ENCODE data around the gene PRSS8.
"Not testable (repeated sequence)": the region's sequence is repeated elsewhere in the genome, so short reads cannot be mapped to it uniquely, and the experiment has no call there.

The PRSS8 gene

DNA sequence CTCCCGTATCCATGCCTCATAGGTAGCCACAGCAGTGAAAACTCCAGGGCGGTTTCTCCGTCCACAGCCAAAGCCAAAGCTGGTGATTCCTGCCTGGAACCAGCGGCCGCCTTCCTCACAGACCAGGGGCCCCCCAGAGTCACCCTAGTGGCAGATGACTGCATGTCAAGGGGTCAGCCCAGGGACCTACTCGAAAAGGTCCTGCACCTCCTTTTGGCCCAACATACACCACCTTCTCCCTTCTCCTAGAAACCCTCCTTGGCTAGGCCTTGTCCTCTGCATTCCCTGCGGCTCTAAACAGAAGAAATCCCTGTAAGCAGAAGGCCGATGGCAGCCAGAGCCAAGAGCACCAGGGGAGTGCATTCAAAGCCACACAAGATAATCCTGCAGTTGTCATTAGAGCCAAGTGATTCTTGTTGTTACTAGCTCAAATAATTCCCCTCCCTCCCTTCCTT lies 8.2 kb upstream of the PRSS8 start:
- no peak for DNase-seq

DNA sequence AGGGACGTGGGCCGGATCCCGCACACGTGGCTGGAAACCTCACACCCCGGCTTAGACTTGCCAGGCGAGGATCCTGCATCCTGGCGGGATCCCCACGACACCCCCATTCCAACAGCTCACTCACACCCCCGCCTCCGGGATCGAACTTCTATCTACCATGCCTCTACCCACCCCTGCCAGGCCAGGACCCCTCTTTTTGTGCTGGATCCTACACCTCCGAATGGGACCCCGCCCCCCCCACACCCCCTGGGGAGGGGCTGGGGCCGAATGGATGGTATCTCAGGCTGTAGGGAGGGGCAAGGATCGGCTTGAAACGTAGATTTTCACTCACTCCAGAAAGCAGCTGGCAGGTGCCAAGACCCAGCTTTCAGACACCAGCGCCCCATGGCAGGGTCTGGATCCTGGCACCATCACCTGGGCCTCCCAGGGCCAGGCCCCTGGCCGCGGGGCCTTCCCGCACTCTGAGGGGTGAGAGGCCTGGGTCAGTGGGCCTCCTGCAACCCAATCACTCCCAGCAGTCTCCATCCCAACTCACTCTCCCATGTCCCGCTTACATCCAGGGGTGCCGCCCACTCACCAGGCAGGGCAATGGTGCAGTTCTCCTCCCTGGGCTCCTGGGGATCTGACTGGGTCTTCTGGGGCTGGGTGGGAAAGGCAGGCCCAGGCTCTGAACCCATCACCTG lies 7.6 kb upstream of the PRSS8 start:
- no peak for DNase-seq

DNA sequence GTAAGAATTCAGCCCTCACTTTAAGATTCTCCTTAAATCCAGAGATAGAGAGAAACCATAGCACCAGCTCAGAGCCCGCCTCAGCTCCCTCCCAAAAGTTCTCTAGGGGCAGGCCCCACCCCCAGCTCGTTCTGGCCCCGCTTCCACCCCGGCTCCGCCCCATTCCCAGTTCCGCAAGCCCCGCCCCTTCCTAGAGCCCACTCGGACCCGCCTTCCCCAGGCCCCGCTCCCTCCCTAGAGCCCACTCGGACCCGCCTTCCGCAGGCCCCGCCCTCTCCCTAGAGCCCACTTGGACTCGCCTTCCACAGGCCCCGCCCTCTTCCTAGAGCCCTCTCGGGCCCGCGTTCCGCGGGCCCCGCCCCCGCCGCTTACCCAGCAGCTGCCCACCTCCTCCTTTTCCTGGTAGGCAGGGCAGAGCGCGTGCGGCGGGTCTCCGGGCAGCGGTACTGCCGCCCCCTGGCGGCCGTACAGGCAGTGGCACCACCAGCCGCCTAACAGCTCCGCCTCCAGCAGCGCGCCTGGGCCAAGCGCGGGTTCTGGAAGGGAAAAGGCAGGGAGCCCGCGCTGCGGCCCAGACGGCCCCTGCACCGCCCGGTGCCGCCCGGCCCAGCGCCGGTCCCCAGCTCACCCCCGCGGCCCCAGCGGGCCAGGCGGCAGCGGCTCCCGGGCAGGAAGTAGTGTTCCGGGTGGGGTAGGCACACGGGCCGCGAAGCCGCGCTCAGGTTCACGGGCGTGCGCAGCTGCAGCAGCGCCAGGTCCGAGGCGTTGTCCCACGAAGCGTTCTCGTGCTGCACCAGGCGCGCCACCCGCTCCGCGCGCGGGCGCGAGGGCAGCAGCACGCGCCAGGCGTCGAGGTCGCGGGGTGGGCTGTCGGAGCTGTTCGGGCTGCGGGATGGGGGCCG lies 6.8 kb upstream of the PRSS8 start:
- DNase-seq = peak; percentile 91

DNA sequence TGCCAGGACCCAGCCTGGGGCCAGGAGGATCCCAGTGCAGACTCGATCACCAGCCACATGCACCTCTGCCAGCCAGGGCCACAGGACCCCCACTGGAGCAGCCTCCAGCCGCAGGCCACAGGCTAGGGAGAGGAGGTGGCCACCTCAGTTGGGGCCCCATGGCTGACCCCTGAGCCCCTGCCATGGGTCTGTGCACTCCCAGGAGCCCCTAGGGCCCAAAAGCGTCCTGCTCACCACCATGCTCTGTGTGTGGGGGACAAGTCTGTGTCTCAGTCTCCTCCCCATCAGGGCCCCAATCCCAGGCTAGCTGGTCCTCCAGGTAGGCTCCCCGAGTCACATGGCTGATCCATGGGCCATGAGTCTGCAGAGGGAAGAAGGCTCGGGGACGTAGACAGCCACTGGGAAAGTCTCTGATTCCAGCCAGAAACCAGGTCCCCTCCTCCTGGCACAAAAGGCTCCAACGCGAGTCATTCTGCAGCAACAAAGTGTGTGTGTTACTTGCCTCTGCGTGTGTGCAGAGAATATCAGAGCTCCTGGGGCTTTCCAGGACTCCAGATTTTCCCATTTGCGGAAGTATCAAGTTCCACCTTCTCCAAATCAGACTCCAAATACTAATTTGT lies 6.1 kb upstream of the PRSS8 start:
- no peak for DNase-seq

DNA sequence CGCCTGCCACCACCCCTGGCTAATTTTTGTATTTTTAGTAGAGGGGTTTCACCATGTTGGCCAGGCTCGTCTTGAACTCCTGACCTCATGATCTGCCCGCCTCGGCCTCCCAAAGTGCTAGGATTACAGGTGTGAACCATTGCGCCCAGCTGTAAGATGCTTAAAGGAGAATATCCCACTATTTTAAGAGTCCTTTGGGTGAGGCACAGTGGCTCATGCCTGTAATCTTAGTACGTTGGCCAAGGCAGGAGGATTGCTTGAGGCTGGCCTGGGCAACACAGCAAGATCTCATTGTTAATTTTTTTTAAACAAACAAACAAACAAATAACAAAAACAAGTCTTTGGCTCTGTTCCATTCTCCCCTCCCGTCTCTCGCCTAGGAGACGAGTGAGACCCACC lies 5.5 kb upstream of the PRSS8 start:
- DNase-seq = not testable (repeated sequence)

DNA sequence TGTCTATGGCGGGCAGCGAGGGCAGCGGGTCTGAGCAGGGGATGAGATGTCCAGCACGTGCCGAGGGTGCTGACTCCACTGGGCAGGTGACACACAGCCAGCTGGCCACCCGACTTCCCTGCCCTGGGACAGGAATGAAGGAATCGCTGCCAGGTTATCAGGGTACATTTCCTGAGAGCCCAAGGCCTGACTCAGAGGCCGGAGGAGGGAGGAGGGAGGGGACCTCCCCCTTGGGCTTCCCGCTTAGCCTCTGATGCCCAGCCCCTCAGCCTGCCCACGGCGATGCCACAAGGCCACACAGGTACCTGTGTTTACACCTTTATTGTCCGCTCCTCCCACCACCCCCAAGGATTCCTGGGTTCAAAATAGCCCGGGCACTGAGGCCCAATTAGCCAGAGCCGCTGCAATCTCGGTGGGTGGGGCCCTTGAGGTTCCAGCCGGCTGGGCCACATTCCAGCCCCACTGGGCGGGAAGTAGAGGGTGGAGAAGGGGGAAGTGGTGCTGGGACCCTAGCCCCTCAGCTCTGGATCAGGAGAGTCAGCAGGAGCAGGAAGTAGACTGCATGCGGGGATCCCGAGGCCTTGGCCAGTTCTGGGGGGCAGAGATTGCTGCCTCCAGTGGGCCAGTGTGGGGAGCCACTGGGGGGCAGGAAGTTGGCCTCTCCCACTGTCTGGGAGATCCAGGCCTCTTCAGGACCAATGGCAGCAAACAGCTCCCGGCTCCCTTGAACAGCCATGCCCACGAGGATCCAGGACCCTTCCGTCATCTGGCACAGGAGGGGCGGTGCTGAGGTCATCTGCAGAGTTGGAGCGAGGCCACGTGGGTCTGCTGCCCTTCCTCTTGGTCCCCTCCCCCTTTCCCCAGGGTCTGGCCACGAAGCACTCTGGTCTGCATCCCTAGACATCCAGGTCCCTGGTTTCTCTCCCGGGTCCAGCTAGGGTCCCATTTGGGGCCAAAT lies 3.4 kb upstream of the PRSS8 start:
- no peak for DNase-seq

DNA sequence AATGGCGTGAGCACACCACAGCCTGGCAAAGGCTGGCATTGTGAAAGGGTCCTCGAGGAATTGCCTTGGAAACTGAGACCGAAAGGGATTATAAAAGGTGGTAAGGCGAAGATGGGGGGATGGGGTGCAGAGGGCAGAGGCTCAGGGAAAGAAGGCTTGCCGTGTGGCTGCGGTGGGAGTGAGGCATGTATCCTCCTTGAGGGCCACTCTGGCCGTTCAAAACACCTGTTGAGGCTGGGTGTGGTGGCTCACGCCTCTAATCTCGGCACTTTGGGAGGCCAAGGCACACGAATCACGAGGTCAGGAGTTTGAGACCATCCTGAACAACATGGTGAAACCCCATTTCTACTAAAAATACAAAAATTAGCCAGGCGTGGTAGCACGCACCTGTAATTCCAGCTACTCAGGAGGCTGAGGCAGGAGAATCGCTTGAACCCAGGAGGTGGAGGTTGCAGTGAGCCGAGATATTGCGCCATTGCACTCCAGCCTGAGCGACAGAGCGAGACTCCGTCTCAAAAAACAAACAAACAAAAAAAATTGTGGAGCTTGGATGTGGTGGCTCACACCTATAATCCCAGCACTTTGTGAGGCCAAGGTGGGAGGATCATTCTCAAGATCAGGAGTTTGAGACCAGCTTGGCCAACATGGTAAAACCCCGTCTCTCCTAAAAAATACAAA lies 1.4 kb upstream of the PRSS8 start:
- DNase-seq = not testable (repeated sequence)

DNA sequence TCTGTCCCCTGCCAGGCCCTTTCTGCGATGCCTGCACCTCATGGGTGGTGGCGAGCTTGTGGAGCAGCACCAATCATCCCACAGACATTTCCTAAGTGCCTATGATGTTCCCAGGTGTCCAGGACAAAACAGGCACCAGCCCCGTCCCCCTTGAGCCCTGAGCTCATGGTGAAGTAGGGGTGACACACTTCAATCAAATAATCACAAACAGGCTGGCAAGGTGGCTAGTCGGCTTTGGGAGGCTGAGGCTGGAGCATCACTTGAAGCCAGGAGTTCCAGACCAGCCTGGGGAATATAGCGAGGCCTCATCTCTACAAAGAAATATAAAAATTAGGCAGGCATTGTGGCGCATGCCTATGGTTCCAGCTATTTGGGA lies 748 bp upstream of the PRSS8 start:
- no peak for DNase-seq

DNA sequence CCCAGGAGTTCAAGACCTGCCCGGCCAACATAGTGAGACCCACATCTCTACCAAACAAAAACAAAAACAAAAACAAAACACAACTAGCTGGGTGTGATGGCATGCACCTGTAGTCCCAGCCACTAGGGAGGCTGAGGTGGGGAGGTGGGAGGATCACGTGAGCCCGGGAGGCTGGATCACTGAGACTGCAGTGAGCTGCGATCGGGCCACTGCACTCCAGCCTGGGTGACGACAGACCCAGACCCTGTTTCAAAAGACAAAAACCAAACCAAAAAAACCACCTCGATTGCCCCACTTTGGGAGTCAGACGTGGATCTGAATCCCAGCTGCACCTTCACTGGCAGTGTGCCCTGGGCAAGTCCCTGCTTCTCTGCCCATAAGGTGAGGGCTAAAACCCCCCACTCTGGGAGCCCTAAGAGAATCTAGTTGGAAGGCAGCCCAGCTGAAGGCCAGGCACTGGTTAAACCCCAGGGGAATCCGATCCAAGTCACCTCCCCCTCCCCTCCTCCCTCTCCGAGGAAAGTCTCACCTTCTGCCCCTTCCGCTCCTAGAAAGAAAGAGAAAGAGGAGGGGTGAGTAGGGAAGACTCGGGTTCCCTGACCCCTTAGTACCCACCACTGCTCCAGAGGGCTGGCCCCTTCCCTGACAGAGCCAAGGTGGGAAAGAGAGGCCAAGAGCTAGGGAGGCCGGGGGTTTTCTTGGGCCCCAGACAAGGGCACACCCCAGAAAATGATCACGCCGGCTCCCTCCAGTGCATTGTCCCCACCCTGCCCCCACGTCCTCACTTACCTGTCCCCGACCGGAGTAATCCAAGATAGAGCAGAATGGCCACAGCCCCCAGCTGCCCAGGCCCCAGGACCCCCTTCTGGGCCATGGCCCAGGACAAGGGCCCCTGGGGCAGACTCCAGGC lies 647 bp downstream of the PRSS8 start:
- DNase-seq = no peak

DNA sequence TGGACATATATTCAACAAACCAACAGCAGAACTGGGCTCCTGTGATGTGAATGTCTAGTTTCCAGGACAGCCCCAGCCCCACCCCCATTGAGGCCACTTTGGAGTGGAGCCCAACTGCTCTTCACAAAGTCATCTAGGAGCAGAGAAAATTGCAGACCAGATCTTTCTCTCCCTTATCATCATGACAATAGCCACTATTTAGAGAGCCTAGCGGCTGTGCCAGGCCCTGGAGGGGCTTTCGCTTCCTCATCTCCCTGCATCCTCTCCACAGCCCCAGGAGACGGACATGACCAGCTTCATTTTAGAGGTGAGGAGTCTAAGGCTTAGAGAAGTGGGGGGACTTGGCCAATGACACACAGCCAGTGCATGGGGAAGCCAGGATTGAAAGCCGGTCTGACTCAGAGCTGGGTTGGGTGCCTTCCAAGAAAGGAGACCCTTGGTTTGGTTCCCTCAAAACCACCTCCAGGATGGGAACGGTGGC lies 1.4 kb downstream of the PRSS8 start:
- no peak for DNase-seq

DNA sequence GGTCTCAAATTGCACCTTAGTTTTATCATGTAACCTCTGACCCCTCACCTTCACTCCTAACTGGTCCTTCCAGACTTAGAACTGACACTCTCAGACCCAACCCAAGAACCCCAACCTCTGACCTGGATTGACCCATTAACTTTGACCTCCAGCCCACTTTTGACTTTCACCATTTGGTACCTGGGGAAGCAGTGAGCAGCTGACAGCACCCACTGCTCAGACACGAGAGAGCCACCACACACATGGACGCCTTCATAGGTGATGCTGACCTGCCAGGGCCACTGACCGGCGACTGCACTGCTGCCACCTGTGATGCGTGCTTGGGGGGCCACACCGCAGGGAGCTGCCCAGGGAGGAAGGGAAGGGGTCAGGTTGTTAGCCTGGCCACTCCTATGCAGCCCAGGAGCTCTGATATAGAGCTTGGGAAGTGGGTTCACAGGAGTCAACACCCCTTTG lies 2.5 kb downstream of the PRSS8 start:
- DNase-seq = no peak

DNA sequence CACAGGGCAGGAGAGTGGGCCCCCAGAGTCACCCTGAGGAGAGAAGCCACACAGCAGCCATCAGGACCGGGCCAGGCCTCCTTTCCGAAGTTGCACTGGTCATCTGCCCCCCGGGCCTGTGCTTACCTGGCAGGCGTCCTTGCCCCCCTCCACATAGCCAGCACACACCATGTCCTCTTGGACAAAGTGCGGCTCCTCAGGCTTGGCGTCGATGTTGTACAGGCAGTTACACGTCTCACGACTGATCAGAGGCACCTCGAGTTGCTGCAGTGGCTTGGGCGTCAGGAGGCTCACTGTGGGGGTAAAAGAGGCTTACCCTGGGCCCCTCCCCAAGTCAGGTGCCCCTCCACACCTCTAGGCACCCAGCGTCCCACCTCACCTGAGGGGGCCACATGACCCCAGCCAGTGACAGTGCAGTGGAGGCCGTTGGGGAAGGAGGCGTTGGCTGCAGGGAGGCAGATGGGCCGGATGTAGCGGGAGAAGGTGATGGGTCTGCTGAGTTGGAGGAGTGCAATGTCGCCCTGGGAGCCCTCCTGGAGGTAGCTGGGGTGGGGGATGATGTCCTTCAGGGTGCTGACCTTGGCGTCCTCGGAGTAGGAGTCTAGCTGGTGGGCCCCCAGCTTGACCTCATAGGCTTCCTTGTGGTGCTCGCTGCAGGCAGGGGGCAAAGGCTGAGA lies 3.1 kb downstream of the PRSS8 start:
- no peak for DNase-seq

DNA sequence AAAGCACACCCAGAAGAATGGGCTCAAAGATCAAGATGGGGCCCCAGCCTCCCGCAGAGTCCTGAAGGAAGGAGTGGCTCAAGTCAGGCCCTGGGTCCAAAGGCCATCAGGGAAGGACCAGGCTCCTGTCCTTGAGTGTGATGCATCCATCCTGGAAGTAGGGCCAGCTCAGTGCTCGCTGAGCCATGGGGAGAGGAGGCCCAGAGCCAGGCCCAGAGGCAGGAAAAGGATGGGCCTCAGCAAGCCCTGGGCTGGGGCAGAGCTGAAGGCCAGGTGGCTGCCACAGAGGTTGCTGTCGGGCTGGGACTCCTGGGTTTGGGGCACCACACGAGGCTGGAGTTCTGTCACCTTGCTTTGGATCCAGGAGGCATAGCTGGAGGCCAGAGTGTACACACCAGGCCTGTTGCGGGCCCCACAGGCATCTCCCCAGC lies 3.7 kb downstream of the PRSS8 start:
- DNase-seq = no peak

DNA sequence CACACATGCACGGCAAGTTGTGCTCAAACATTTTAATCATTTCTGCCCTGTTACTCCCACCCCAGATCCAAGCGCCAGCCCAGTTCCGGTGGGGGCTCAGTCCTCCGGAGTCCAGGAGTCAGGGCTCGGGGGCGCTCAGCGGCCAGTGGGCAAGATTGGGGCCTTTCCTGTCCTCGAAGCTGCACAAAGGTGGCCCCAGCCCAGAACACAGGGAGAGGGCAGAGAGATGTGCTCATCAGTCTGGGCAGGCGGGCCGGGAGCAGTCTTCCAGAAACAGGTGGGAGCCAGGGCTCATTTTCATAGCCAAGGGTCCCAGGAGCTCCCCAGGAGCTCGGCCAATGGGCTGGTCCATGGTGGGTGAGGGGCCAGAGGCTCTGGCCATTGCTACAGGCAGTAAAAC lies 4.1 kb downstream of the PRSS8 start:
- no peak for DNase-seq

DNA sequence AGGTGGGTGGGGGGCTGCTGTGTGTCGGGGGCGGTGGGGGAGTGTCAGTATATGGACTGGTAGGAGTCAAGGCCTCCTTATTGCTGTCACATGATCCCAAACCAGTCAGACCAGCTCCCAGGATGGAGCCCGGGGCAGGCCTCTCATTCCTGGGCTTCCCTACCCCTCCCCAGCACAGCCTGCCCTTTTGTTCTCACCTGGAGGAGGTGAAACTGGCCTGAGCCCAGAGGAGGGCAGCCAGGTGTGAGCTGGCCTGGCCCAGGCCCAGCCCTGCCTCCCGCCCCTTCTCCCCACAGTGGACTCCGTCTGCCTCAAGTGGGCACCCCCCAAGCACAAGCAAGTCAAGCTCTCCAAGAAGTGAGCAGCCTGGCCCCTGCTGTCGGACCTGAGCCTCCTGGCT lies 4.6 kb downstream of the PRSS8 start:
- no peak for DNase-seq

DNA sequence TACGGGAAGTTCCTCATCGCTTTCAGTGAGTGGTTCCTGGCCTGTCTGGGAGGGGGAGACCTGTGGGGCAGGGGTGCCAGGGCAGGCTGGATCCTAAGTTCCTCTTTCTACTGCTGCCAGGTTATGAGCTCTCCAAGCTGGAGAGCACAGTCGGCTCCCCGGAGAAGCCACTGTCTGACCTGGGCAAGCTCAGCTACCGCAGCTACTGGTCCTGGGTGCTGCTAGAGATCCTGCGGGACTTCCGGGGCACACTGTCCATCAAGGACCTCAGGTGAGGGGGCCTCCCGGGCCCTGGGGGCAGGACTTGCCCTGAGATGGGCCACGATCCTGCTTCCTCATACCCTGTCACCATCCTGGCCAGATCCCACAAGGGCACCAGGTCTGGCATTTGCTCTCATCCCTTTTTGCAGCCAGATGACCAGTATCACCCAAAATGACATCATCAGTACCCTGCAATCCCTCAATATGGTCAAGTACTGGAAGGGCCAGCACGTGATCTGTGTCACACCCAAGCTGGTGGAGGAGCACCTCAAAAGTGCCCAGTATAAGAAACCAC lies 5.1 kb downstream of the PRSS8 start:
- DNase-seq = no peak

DNA sequence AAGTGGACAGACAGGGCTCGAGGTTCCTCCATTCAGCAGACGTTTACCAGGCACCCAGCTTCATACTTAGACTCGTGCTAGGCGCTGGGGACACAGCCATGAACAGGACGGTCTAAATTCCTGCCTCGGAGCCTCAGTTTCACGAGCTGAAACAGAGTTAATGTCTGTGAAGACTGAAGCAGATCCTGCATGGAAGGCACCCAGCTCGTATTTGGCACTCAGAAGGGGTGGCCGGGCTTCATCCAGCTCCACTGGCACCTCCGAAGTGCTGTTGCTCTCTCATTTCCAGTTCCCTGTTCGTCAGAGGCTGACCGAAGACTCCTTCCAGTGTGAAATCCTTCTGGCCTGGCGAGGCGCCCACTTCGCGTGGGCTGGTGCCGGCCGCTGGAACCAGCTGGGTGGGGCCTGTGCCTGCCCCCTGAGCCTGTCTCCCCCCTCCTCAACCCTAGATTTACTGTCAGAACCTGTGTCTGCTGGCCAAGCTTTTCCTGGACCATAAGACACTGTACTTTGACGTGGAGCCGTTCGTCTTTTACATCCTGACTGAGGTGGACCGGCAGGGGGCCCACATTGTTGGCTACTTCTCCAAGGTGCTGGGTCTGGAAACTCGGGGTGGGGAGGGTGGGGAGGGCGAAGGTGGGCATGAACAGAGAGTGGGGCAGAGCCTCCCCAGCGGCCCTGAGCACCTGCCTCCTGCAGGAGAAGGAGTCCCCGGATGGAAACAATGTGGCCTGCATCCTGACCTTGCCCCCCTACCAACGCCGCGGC lies 5.8 kb downstream of the PRSS8 start:
- no peak for DNase-seq

DNA sequence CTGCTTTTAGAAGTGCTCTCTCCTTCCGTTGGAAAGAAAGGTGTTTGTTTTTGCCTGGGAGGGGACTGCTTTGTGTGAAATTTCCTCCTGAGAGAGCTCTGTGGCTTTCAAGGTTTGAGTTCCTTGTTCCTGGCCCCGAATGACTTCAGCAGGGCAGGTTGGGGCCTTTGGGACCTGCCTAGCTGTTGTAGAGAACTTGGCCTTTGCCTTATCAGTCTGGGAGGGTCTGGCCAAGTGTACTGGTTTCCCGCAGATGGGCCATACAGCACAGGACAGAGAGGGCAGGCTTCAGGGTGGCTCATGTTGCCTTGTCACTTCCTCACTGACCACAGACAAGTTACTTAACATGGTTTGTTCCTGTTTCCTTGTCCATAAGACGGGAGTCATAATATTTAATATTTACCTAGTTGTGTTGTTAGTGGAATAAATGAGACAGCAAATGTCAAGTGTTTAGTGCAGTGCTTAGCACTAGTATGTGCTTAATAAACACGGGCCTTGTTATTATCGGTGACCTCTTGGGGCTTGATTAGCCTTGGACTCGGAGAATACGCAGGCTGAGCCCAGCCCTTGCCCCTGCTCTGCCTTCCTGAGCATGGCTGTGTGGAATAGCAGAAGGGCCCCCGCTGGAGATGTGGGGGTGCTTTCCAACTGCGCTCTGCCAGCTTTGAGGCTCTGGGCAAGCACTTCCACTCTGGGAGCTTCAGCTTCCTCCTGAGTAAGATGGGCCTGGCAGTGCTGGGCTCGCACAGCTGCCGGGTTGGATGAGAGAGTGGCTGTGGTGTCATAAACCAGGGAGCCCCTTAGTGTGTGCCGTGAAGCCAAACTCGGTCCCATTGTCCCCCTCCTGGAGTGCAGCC lies 6.6 kb downstream of the PRSS8 start:
- DNase-seq = no peak
